Mammary microvascular endothelial cell (primary cell): ENCODE measurements around the gene GPR137. TPM values are rescaled to one million over a fixed set of nuclear protein-coding genes. Genes with fewer than 3 reads are reported as not detected.

Experiments
- total RNA-seq: library from RNA; depleted of rRNA; stranded (reverse); fragments of >200 nt; gene quantifications from 2 replicates; pipeline ENCODE4 v1.2.3, GENCODE V29; 2015

GPR137 gene, protein sequence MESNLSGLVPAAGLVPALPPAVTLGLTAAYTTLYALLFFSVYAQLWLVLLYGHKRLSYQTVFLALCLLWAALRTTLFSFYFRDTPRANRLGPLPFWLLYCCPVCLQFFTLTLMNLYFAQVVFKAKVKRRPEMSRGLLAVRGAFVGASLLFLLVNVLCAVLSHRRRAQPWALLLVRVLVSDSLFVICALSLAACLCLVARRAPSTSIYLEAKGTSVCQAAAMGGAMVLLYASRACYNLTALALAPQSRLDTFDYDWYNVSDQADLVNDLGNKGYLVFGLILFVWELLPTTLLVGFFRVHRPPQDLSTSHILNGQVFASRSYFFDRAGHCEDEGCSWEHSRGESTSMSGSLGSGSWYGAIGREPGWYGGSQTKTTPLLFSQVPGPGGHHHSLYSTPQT
- total RNA-seq, result 22.8 and 27.8 TPM in 2 replicates

DNA sequence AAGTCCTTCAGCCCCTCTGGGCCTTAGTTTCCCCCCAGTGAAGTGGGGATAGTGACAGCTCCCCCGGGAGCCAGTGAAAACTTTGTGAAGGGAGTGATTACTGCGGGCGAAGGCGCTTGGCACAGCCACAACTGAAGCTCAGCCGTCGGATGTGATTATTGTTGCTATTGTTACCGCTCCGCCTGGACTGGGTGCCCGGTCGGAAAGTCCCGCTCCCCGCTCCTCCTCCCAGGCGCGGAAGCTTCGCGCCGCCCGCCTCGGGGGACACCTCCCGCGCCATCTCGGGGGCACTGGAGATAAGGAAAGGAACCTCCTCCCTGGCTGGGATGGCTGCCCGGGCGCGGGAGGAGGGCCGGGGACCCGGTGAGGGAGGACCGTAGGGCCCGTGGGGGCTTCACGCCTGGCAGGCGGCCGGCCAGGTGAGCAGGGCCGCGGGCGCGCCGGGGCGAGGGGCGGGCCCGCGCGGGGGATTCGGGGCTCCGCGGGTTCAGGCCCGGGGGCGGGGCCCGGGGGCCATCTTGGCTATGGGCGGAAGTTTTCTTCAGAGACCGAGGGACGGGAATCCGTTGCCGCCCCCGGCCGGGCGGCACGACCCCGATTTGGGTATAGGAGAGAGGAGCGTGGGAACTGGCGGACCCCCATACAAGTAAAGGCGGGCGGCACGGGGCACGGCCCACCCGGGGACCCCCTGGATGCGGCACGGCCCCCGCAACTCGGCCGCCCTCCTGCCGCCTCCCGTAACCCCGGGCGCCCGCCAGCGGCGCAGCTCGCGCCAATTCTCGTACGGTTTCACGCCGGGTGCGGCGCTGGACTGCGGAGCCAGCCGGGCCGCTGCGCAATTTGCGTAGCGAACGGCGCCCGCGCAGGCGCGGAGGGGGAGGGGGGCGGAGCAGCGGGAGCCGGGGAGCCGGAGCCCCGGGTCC is at the start of gene GPR137:
TSS of gene GPR137 (plus strand) at position 887 of the 923 bp plus-strand sequence. CDS start 677 bp downstream, outside the sequence.

DNA sequence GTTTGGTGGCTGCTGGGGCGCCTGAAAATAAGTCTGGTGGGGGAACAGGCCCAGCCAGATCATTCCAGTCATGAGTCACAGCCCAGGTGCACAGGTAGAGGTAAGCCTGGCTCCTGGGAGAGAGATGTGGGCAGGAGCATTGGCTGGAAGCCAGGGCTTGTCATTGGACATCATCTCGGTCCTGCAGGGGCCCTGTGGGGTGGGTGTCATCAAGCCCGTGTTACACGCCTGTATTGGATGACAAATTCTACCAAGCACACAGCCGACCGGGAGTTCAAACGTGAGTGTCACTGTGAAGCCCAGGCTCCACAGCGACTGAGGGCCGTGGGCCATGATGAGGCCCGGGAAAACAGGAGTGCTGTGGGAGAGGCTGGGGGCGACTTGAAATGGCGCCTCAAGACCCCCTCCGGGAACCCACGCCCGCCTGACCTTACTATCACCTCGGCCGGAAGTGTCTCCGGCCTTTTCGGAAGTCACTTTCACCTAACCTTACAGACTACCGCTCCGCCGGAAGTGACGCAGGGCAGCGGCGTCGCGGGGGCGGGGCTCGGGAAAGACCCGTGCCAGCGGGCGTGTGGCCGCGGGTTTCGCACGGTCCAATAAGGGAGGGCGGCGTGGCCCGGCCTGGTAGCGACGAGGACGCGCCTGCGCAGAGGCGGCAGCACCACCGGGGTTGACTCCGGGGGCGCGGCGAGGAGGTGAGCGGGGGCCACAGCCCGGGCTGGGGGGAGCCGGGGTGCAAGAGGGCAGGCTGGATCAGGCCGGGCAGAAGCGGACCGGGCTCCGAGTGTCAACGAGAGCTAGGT is 45.0 kb upstream of the GPR137 start, which contains the start of gene FKBP2:
TSS of gene FKBP2 (plus strand) at position 661 of the 806 bp plus-strand sequence. CDS start 1,293 bp downstream, outside the sequence.

DNA sequence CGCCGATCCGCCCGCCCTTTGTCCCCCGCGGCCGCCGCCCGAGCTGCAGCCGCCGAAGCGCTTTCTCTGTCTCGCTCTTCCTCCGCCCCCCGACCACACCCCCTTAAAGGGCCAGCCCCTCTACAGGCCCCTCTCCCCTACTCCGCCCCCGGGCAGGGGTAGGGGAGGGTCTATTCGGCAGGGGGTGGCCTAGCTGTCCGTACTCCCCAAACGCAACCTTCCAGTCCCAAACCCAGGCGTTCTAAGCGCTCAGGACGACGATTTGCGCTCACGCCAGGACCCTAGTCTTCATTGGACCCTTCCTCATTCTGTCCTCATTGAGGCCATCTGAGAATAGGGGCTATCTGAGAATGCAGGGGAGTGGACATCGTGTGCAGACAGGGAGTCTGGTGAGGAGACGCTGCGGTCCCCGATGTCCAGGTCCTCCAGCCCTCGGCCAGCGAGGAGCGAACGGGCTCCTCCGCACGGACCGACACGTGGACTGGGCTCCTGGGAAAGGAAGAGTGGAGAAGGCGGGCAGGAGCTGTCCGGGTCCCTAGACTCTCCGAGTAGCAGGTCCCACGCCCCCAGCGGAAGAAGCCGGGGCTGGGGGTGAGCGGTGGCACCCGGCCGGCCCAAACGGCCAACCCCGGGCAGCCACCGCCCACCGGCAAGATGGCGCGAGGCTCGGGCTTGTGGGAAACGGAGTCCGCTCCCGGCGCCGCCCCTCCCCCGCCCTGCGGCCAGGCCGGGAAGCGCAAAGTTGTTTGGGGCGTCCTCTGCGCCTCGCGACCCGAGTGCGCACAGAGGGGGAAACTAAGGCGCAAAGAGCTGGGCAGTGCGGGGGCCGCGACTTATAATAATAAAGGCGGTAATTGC is 38.5 kb upstream of the GPR137 start, which contains the start of gene PPP1R14B:
TSS of gene PPP1R14B (minus strand) at position 73 of the 858 bp plus-strand sequence. CDS start 270 bp downstream, outside the sequence.

DNA sequence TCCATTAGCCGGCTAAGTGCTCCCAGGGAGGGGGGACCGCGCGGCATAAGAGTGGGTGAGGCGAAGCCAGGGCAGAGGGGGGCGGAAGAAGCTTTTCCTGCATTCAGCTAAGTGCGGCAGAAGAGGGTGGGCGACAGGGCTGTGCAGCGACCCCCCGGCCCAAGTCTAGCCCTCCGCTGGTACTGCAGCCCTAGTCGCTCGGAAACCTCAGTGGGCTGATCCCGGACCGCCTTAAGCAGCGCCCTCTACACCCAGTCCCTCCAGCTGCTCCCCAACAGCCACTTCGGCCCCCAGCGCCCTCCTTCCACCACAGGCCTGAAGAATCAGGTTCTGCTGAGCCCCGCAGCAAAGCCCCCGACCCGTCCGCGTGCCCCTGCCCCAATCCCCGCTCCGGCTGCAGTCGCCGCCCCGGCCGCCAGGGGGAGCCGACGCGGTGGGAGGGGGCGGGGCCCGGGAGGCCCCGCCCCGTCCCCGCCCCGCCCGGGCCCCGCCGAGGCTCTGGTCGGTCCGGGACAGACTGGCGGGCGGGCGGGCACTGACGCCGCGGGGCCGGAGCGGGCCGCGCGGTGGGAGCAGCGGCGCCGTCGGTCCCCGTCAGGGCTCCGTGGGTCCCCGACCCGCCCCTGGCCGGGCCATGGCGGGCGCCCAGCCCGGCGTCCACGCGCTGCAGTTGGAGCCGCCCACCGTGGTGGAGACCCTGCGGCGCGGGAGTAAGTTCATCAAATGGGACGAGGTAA is 34.5 kb upstream of the GPR137 start, which contains the start of gene PLCB3:
TSS of gene PLCB3 (plus strand) at position 515 of the 737 bp plus-strand sequence. CDS start at position 635, 120 bp downstream.

DNA sequence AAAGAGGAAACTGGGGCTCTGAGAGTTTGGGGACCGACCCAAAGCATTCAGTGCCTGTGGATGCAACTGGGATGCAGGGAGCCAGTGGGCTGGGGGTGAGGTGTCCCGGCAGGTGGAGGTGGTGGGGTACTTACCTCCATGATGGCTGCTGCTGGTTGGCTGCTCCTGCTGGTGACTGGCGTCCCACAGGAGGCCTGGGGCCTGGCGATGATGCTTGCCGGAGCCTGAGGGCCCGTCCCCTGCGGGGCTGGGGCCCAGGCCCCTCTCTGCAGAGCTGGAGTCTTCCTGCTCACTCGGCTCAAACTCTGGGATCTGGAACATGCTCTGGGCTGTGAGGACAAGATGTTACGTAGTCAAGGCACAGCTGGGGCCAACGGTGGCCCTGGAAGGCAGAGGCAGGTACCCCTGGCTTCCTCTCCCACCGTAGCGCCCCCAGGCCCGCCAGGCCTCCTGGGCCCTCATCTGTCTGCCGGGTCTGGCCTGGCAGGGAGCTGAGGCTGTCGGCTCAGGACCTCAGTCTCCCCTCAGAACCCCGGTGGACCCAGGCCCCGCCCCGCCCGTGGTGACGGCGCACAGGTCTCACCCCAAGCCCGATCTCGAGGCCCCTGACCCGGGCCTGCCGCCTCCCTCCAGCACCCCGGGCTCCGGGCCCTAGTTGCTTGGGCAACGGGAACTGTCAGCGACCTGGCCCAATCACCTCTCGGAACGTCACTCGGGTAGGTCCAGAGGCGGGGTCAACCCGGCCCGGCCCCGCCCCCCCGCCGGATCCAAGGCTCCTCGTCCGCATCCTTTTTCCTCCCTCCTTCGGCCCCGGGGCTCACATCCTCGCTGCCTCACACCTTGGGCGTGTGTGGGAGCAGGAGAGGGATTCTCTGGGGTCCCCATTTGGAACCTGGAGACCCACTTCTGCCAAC is 1.3 kb upstream of the GPR137 start, which contains the start of gene BAD:
TSS of gene BAD (minus strand) at position 618 of the 914 bp plus-strand sequence. CDS start at position 321, 297 bp downstream.

DNA sequence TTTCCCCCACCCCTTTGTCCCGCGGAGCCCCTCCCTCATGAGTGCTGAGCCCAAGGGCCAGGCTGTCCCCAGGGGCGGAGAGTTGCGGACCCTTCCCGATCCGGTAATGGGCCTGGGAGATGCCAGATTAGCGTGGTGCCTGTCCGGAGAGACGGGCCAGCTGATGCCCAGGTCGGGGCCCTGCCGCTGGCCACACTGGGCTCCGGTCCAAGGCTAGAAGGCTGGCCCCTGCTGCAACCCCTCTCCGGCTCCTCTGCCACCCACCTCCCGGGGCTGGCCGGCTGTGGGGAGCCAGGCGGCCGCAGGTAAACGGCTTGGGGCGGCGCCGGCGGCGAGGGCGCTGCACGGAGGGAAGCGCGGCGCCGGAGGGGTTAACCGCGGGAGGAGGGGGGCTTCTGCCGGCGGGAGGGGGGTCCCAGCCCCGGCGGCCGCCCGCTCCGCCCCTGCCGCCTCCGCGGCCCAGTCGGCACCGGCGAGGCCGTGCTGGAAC is 5.7 kb downstream of the GPR137 start, which contains the start of gene KCNK4:
TSS of gene KCNK4 (plus strand) at position 41 of the 490 bp plus-strand sequence. CDS start 1,717 bp downstream, outside the sequence.

DNA sequence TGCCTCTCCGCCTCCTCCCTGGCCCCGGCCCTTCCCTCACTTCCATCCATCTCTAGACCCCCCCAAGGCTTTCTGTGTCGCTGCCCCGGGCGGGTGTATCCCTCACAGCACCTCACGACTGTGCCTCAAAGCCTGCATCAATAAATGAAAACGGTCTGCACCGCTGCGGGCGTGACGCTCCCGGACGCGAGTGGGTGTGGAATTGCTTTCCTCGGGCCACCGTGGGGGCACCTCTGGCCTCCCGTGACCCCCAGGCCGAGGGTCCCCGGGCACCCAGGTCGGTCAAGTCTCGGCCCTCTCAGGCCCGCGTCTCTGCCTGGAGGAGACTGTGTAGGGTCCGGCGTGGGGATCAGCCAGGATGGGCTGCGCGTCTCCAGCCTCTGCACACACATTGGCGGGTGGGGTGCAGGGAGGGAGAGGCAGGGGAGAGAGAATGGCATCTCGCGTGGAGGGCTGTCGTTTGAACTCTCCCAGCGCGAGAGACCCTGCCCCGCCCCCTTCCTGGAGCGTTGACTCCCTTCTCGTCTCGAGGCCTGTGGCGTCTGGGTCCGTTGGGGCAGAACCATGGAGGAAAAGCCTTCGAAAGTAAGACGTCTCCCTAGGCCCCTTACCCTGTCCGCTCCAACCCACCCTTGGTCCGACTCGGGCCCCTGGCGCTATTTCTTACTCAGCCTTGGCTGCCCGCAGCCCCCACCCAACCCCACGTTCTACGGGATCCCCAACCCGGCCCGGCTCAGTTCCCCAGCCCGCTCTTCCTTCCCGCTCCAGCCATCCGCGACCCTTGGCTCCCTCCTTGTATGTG is 14.4 kb downstream of the GPR137 start, which contains the start of gene CATSPERZ:
TSS of gene CATSPERZ (plus strand) at position 512 of the 802 bp plus-strand sequence. CDS start at position 565, 53 bp downstream.

DNA sequence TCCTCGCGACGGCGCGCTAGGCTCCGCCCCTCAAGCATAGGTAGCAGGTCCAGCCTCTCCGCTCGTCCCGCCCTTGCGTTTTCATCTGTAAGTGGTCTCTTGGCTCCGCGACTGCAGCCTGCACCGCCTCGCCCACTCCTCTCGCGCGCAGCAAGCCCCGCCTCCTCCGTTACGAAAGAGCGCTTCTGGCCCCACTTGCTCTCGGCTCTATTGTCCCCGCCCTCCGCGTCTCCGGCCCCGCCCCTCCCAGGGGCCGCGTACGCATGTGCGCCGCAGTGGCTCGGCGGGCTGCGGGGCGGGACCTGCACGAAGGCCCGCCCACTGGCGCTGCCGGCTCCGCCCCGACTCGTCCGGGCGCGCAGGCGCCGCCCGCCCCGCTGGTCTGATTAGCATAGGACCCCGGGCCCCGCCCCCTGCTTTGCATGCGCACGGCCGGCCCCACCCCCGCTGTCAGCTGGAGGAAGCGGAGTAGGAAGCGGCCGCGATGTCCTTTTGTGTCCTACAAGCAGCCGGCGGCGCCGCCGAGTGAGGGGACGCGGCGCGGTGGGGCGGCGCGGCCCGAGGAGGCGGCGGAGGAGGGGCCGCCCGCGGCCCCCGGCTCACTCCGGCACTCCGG is 19.5 kb downstream of the GPR137 start, which contains the start of gene ESRRA:
TSS of gene ESRRA (plus strand) at position 450 of the 616 bp plus-strand sequence. CDS start 1,656 bp downstream, outside the sequence.

DNA sequence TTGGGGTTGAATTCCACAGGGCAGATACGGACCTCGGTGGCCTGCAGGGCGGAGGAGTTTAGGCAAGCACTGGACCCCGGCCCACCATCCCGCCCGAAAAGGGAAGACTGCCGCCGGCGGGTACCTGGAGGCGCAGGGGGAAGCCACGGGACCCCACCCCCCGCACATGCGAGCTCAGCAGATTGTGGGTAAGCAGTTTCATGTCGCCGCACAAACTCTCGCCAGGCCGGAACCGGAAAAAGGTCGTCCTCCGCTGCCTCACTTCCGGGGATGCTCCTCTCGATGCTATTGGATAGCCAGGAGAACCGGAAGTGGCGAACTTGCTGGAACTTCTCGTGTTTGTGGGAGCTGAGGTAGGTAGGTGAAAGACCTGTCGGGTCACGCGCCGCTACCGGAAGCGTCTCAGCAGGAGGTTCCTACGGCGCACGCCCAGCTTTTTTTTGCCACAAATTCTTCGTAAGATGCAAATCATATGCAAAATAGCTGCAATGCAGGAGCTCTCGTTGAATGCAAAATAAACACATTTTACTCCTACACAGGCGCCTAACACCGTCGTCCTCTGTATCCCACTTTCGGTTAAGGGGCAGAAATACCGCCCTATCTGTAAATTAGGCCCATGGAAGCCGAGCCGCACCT is 31.8 kb downstream of the GPR137 start, which contains the start of gene TRMT112:
TSS of gene TRMT112 (minus strand) at position 235 of the 636 bp plus-strand sequence. CDS start at position 202, 33 bp downstream.

DNA sequence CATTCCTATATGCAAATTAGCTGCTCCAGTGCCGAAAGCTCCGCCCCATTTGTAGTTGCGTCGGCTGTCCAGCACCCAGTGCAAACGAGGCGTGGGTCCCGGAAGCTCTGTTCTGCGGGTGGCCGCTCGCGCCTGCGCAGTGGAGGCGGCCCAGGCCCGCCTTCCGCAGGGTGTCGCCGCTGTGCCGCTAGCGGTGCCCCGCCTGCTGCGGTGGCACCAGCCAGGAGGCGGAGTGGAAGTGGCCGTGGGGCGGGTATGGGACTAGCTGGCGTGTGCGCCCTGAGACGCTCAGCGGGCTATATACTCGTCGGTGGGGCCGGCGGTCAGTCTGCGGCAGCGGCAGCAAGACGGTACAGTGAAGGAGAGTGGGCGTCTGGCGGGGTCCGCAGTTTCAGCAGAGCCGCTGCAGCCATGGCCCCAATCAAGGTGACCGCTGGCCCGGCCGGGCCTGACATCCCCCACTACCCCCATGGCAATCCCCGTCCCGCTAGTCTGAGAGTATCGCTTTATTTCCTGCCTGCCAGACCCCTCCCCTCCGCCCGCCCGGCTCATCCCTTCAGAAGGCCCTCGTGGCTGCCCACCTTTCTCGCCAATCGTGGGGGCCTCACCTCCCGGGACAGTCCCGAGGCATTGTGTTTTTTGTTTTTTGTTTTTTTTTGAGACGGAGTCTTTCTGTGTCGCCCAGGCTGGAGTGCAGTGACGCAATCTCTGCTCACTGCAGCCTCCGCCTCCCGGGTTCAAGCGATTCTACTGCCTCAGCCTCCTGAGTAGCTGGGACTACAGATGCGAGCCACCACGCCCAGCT is 32.5 kb downstream of the GPR137 start, which contains the start of gene PRDX5:
TSS of gene PRDX5 (plus strand) at position 161 of the 805 bp plus-strand sequence. CDS start at position 256, 95 bp downstream.

Other genes starting within 250 kb of the GPR137 start
- gene FLRT1, start 249.9 kb upstream of the GPR137 start, total RNA-seq, result not detected in 2 replicates
- 10.5 and 17.9 TPM in 2 replicates for gene MACROD1, start 119.7 kb upstream of the GPR137 start, total RNA-seq
- 223 and 239 TPM in 2 replicates for gene STIP1, start 99.7 kb upstream of the GPR137 start, total RNA-seq
- 59.4 and 69.7 TPM in 2 replicates for gene FERMT3, start 79.1 kb upstream of the GPR137 start, total RNA-seq
- gene TRPT1, start 59.7 kb upstream of the GPR137 start, total RNA-seq, result 30.1 and 30.4 TPM in 2 replicates
- gene NUDT22, start 59.6 kb upstream of the GPR137 start, total RNA-seq, result 58.7 and 61.6 TPM in 2 replicates
- 6.5 and 9.0 TPM in 2 replicates for gene DNAJC4, start 55.3 kb upstream of the GPR137 start, total RNA-seq
- gene VEGFB, start 51.3 kb upstream of the GPR137 start, total RNA-seq, result 31.6 and 40.1 TPM in 2 replicates
- gene FKBP2, start 44.8 kb upstream of the GPR137 start, total RNA-seq, result 65.9 and 69.2 TPM in 2 replicates
- 432 and 445 TPM in 2 replicates for gene PPP1R14B, start 38.9 kb upstream of the GPR137 start, total RNA-seq
- gene PLCB3, start 34.3 kb upstream of the GPR137 start, total RNA-seq, result 61.3 and 67.5 TPM in 2 replicates
- gene BAD, start 1.2 kb upstream of the GPR137 start, total RNA-seq, result 95.7 and 96.5 TPM in 2 replicates
- gene KCNK4, start 5.5 kb downstream of the GPR137 start, total RNA-seq, result not detected in 2 replicates
- 0.15 TPM in 1 of 2 replicates, not detected in the other for gene CATSPERZ, start 14.5 kb downstream of the GPR137 start, total RNA-seq
- gene ESRRA, start 19.7 kb downstream of the GPR137 start, total RNA-seq, result 32.8 and 35.2 TPM in 2 replicates
- gene TRMT112, start 31.7 kb downstream of the GPR137 start, total RNA-seq, result 410 and 421 TPM in 2 replicates
- 302 and 324 TPM in 2 replicates for gene PRDX5, start 32.3 kb downstream of the GPR137 start, total RNA-seq
- 2.9 and 3.5 TPM in 2 replicates for gene CCDC88B, start 54.4 kb downstream of the GPR137 start, total RNA-seq
- gene RPS6KA4, start 73.3 kb downstream of the GPR137 start, total RNA-seq, result 67.4 and 68.5 TPM in 2 replicates